ENCODE results near the gene PLAC9.

PLAC9 gene

DNA sequence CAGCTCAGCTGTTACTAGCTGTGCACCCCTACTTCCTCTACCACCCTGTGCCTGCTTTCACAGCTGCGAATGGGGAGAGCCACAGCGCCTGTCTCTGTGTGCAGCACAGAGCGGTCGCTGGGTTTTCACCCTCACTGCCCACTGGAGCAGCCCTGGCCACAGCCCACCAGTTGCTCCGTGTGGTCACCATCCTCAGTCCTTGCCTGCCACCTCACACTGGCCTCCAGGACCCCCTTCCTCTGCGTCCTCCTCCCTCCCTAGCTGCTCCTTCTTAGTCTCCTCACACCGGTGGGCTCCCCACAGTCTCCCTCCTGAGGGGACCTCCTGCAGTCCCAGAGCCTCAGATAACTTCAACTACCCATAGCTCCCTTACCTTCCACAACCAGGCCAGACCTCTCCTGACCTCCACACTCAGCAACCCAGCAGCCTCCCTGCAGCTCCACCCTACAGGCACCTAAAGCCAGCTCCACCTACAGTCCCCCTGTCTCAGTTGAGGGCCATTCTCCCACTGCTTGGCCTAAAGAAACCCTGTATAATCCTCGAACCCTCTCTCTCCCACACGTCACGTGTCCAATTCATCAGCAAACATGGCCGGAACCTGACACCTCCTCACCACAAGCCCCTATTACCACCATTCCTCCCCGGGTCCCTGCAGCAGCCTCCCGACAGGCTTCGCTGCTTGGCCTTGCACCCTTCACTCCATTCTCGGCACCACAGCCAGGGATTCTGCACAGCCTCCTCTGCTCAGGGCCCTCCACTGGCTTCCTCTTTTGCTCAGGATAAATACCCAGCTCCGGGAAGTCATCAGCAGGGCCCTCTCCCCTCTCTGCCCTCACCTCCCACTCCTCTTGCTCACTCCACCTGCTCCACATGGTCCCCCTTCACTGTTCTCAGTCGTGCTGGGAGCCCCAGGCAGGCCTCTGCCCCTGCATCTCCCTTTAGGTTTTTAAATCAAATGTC is 28.1 kb downstream of the PLAC9 start:
- TF ChIP-seq, protein P1, sequence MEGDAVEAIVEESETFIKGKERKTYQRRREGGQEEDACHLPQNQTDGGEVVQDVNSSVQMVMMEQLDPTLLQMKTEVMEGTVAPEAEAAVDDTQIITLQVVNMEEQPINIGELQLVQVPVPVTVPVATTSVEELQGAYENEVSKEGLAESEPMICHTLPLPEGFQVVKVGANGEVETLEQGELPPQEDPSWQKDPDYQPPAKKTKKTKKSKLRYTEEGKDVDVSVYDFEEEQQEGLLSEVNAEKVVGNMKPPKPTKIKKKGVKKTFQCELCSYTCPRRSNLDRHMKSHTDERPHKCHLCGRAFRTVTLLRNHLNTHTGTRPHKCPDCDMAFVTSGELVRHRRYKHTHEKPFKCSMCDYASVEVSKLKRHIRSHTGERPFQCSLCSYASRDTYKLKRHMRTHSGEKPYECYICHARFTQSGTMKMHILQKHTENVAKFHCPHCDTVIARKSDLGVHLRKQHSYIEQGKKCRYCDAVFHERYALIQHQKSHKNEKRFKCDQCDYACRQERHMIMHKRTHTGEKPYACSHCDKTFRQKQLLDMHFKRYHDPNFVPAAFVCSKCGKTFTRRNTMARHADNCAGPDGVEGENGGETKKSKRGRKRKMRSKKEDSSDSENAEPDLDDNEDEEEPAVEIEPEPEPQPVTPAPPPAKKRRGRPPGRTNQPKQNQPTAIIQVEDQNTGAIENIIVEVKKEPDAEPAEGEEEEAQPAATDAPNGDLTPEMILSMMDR (IDR thresholded peaks at IDR 0.05; ENCODE audit: insufficient read depth, missing control alignments) = no peak
- FAIRE-seq (no peak), DNase-seq (ENCODE audit: insufficient read length, low spot score) (no peak)

DNA sequence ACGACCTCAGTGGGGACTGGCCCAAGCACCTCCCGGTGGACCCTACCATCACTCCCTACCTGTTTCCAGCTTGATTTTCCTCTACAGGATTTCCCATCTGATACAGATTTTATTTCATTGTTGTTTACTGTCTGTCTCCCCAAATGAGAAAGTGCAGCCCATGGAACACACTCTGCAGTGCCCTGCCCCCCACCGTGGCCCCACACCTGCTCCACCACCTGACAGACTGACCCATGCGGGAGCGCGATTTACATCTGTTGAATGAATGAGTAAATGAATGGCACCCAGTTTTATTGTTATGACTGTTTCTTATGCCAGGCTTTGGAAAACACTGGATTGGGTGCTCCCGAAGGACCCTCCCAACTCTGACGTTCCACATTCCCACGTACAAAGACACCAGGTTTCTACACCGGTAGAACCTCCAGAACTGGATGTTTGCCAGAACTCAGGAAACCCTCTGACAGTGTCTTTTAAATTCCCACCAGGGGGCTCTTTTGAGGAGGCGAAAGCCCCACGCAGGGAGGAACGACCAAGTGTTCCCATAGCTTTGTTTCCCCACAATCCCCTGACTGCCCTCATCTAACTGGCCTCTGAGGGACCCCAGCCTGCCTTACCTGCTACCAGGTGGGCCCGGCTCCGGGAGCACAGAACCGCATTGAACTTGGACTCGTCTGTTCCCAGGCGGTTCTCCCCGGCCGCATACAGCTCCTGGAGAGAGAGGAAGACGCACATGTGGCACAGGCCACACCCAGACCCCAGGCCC is 29.0 kb downstream of the PLAC9 start:
- no peak for FAIRE-seq
- TF ChIP-seq, protein P1 (IDR thresholded peaks at IDR 0.05; ENCODE audit: insufficient read depth, missing control alignments) = peak; percentile 2
- DNase-seq (ENCODE audit: insufficient read length, low spot score) = no peak

DNA sequence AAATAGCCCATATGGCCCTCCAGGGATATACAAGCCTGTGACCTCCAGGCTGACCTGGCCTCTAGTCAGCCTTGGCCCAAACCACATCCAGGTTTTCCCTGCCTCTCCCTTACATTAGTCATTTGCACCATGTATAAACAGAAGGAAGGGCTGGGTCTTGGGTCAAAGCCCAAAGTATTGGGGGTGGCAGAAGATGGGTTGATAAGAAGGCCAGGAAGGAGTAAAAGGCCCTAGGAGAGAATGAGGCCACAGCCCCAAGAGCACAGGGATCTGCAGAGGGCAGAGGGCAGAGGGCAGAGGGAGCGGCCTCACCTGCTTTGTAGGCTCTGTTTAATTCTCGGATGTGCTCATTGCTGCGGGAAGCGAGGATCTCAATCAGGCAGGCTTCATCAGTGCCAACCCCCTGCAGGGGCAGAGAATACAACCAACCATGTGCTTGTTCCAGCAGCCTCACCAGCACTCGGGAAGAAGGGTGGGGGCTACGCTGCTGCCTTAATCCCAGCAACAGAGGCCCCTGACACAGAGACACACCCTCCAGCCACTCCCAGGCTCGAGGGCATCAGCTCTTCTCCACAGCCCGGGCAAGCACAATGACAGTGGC is 31.3 kb downstream of the PLAC9 start:
- TF ChIP-seq, protein P1 (IDR thresholded peaks at IDR 0.05; ENCODE audit: insufficient read depth, missing control alignments) = no peak
- DNase-seq (ENCODE audit: insufficient read length, low spot score) (no peak), FAIRE-seq (no peak)

DNA sequence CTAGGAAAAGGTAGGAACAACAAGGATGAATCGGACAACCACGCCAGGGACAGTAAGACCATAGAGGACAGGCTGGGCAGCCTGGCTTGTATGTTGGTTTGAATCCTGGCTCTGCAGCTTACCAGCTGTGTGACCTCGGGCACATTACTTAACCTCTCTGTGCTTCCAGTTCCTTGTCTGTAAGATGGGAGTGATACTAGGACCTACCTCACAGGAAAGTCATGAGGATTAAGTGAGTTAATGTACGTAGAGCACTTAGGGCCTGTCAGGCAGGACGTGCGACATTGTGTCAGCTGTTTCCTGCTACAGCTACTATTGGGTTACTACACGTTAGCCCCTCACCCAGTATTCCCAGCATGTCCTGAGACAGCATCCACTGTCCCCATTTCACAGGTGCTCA is 32.1 kb downstream of the PLAC9 start:
- DNase-seq (ENCODE audit: insufficient read length, low spot score) (no peak), FAIRE-seq (no peak)
- TF ChIP-seq, protein P1 (IDR thresholded peaks at IDR 0.05; ENCODE audit: insufficient read depth, missing control alignments) = no peak

DNA sequence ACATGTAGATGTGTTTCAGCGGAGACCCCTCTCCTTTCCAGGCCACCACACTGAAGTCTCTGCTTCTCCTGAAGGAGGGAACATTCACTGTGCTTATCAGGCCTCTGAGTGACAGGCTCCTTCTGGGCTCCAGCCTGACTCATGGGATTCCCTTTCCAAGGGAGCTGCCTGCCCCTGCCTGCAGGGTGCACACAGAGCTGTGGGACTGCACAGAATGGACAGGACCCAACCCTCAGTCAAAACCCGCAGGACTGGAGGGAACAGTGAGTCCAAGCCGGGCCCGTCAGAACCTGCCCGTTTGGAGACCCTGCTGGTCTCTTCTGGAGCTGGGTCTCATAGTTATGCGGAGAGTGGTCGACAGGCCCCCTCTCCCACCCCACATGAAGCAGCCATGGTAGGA is 32.6 kb downstream of the PLAC9 start:
- no peak for DNase-seq (ENCODE audit: insufficient read length, low spot score)
- TF ChIP-seq, protein P1 (IDR thresholded peaks at IDR 0.05; ENCODE audit: insufficient read depth, missing control alignments) = no peak
- no peak for FAIRE-seq

DNA sequence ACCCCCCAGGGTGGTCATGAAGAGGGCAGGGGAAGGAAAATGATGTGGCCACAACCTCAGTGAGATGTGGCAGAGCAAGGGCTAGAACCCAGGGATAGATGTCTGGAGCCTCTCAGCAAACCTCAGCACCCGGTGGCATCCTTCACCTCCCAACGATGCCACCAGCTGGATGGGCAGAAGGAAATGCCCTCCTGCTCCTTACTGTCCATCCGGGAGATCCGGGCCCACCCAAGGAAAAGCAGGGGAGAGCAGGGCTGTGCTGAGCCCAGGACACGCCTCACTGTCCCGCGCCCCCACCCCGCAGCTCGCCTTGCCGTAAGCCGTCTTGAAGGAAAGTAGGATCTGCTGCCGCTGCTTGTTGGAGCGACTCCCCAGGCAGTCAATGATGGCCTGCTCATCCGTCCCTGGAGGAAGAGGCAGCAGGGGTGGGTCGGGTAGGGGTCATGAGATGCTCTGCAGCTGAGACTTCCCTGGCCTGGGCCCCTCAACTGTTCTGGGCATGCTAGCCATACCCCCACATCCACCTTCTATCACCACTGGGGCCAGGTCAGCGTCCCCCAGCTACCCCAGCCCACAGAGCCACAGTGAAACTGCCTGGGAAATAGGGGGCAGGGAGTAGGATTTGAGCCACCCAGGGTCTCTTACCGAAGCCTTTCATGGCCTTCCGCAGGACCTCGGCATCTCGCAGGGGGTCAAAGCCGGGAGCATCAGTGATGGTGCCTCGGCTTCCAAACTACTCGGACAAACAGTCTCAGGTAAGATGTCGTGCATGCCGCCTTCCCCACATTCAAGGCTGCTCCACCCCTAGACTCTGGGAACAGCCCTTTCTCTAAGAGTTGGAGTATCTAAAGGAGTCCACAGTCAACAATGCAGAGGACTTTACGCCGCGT is 34.3 kb downstream of the PLAC9 start:
- TF ChIP-seq, protein P1 (IDR thresholded peaks at IDR 0.05; ENCODE audit: insufficient read depth, missing control alignments) = no peak
- FAIRE-seq (no peak), DNase-seq (ENCODE audit: insufficient read length, low spot score) (no peak)

Measured in D721Med (cell line).